ENCODE results near the gene MTFR2. TPM values are rescaled to one million over a fixed set of nuclear protein-coding genes. Genes with fewer than 3 reads are reported as not detected.

The MTFR2 gene
- 0.51 and 0.79 TPM in 2 replicates for total RNA-seq

GRCh38 chr6:136249811-136250685 is at the start of gene MTFR2:
Gene MTFR2 (minus strand): TSS chr6:136250311. CDS start chr6:136249099, 1,212 bp downstream.
- FAIRE-seq (peak; percentile 36), DNase-seq (ENCODE audit: low read depth) (peak; percentile 99)
- Histone ChIP-seq H3K36me3 (ENCODE audit: control insufficient read depth, insufficient read depth, low read length) (no peaks in the 10 kb centered on the region), H3K4me3 (ENCODE audit: low read depth, low read length) (peak within 1 kb of the TSS; percentile 69), H3K27me3 (ENCODE audit: control insufficient read depth, insufficient read depth, low read length) (no peaks in the 10 kb centered on the region)
- TF ChIP-seq, protein P1, sequence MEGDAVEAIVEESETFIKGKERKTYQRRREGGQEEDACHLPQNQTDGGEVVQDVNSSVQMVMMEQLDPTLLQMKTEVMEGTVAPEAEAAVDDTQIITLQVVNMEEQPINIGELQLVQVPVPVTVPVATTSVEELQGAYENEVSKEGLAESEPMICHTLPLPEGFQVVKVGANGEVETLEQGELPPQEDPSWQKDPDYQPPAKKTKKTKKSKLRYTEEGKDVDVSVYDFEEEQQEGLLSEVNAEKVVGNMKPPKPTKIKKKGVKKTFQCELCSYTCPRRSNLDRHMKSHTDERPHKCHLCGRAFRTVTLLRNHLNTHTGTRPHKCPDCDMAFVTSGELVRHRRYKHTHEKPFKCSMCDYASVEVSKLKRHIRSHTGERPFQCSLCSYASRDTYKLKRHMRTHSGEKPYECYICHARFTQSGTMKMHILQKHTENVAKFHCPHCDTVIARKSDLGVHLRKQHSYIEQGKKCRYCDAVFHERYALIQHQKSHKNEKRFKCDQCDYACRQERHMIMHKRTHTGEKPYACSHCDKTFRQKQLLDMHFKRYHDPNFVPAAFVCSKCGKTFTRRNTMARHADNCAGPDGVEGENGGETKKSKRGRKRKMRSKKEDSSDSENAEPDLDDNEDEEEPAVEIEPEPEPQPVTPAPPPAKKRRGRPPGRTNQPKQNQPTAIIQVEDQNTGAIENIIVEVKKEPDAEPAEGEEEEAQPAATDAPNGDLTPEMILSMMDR (IDR thresholded peaks at IDR 0.05; ENCODE audit: insufficient read depth, low read length, severe bottlenecking), result no peak

- TF ChIP-seq, protein P1 (IDR thresholded peaks at IDR 0.05; ENCODE audit: insufficient read depth, low read length, severe bottlenecking), result no peak
- no peaks in the 10 kb centered on the region for H3K27me3 ChIP-seq (ENCODE audit: control insufficient read depth, insufficient read depth, low read length)
- FAIRE-seq (no peak), DNase-seq (ENCODE audit: low read depth) (no peak)
- H3K4me3 ChIP-seq (ENCODE audit: low read depth, low read length), result no peak overlapping the region
- H3K36me3 ChIP-seq (ENCODE audit: control insufficient read depth, insufficient read depth, low read length), result no peaks in the 10 kb centered on the region
Measured at GRCh38 chr6:136294621-136295020, 44.5 kb upstream of the MTFR2 start.

DNA sequence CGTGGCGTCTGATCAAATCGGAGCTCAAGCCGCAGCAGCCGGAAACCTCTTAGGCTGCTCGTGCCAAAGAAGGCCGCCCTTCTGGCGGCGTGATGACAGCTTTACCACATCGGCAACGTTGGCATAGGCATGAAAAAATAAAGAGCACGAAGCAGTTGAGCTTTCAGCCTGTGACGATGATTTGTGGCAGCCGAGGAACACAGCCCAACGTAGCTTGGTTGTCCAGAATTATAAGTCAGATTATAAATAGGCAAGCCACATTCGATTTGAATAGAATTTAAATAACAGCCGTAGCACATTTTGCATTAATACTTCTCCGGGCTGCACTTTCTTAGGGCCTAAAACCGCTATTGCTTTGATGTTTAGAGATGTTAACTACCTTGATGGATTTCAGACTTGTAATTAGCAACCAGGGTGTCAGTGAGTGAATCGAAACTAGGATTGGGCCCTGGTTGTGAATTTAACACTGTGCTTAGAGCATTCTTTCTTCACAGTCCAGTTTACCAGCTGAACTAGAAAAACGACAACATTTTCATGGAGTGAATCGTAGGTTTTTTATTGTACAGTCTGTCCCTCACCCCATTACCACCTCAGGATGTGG is 40.4 kb upstream of the MTFR2 start:
- TF ChIP-seq, protein P1 (IDR thresholded peaks at IDR 0.05; ENCODE audit: insufficient read depth, low read length, severe bottlenecking), result no peak
- FAIRE-seq, result no peak

GRCh38 chr6:136289579-136290409 is 39.7 kb upstream of the MTFR2 start, which contains the start of gene BCLAF1:
Gene BCLAF1 (minus strand): TSS chr6:136289846. CDS start chr6:136279866, 9,980 bp downstream.
- FAIRE-seq, result no peak
- peak within 1 kb of the TSS; percentile 99 for H3K4me3 ChIP-seq (ENCODE audit: low read depth, low read length)
- DNase-seq (ENCODE audit: low read depth), result peak; percentile 95
- TF ChIP-seq, protein P1 (IDR thresholded peaks at IDR 0.05; ENCODE audit: insufficient read depth, low read length, severe bottlenecking), result no peak
- H3K36me3 ChIP-seq (ENCODE audit: control insufficient read depth, insufficient read depth, low read length), result no peaks in the 10 kb centered on the region
- no peaks in the 10 kb centered on the region for H3K27me3 ChIP-seq (ENCODE audit: control insufficient read depth, insufficient read depth, low read length)

More for the DNA sequence above, 40.4 kb upstream of the MTFR2 start:
- DNase-seq (ENCODE audit: low read depth), result peak; percentile 73
- no peaks in the 10 kb centered on the region for H3K36me3 ChIP-seq (ENCODE audit: control insufficient read depth, insufficient read depth, low read length)
- no peaks in the 10 kb centered on the region for H3K27me3 ChIP-seq (ENCODE audit: control insufficient read depth, insufficient read depth, low read length)
- H3K4me3 ChIP-seq (ENCODE audit: low read depth, low read length), result peak overlapping the region; percentile 99

GRCh38 chr6:136289327-136289578 is 39.1 kb upstream of the MTFR2 start:
- peak overlapping the region; percentile 99 for H3K4me3 ChIP-seq (ENCODE audit: low read depth, low read length)
- TF ChIP-seq, protein P1 (IDR thresholded peaks at IDR 0.05; ENCODE audit: insufficient read depth, low read length, severe bottlenecking), result no peak
- FAIRE-seq, result no peak
- H3K36me3 ChIP-seq (ENCODE audit: control insufficient read depth, insufficient read depth, low read length), result no peaks in the 10 kb centered on the region
- H3K27me3 ChIP-seq (ENCODE audit: control insufficient read depth, insufficient read depth, low read length), result no peaks in the 10 kb centered on the region
- peak; percentile 73 for DNase-seq (ENCODE audit: low read depth)
